Measurements from ENCODE around the gene PPP4R4.

PPP4R4 gene

GRCh38 chr14:94310248-94310647, 136.1 kb downstream of the PPP4R4 start:
- DNase-seq: no peak
- Histone ChIP-seq H3K14ac (ENCODE audit: low read length) (no peak overlapping the region), H3K27me3 (ENCODE audit: insufficient read depth, low read length) (peaks cover 2% of the 10 kb centered on the region), H3K18ac (ENCODE audit: low read length) (no peak overlapping the region), H4K91ac (ENCODE audit: low read depth, low read length) (no peak overlapping the region), H3K4me2 (ENCODE audit: low read length) (no peak overlapping the region), H3K36me3 (ENCODE audit: control insufficient read depth in 1 of 2, insufficient read depth in 2 of 2, low read length in 2 of 2) (no peaks in the 10 kb centered on the region), H3K23ac (ENCODE audit: low read length) (no peak overlapping the region), H2AFZ (ENCODE audit: insufficient read depth, low read length, poor library complexity) (no peak overlapping the region), H3K79me2 (ENCODE audit: control insufficient read depth, insufficient read depth, low read length, poor library complexity) (no peaks in the 10 kb centered on the region), H4K12ac (ENCODE audit: low read depth, low read length) (no peak overlapping the region), H3K27ac (ENCODE audit: low read depth, low read length) (no peak overlapping the region), H3K4me1 (ENCODE audit: control insufficient read depth in 1 of 2, insufficient read depth in 2 of 2, low read length in 2 of 2) (no peaks in the 10 kb centered on the region), H2BK12ac (ENCODE audit: low read length) (no peak overlapping the region), H3K4ac (ENCODE audit: low read depth, low read length) (no peak overlapping the region), H3K9me3 (ENCODE audit: insufficient read depth, low read depth, low read length) (peaks cover 6% of the 10 kb centered on the region), H2BK5ac (ENCODE audit: low read depth, low read length, poor library complexity) (no peak overlapping the region), H4K8ac (ENCODE audit: low read depth, low read length) (no peak overlapping the region), H3K4me3 (ENCODE audit: low read depth, low read length) (no peak overlapping the region), H2BK120ac (ENCODE audit: insufficient read depth, low read length, poor library complexity) (no peak overlapping the region), H3K79me1 (ENCODE audit: low read length) (no peaks in the 10 kb centered on the region), H3K9ac (ENCODE audit: low read length) (no peak overlapping the region), H2AK5ac (ENCODE audit: low read length) (no peak overlapping the region)
- no CpG with 5 or more reads among the region's 3 CpGs for WGBS (ENCODE audit: extremely low coverage, insufficient coverage, insufficient read length)

- peaks cover 2% of the 10 kb centered on the region for H3K27me3 ChIP-seq (ENCODE audit: insufficient read depth, low read length)
- no peak overlapping the region for H3K14ac ChIP-seq (ENCODE audit: low read length)
- H4K12ac ChIP-seq (ENCODE audit: low read depth, low read length): no peak overlapping the region
- H3K9ac ChIP-seq (ENCODE audit: low read length): peak overlapping the region; percentile 26
- H3K36me3 ChIP-seq (ENCODE audit: control insufficient read depth in 1 of 2, insufficient read depth in 2 of 2, low read length in 2 of 2): no peaks in the 10 kb centered on the region
- peaks cover 6% of the 10 kb centered on the region for H3K9me3 ChIP-seq (ENCODE audit: insufficient read depth, low read depth, low read length)
- H3K4me2 ChIP-seq (ENCODE audit: low read length): no peak overlapping the region
- no peak overlapping the region for H3K23ac ChIP-seq (ENCODE audit: low read length)
- H3K4me3 ChIP-seq (ENCODE audit: low read depth, low read length): no peak overlapping the region
- H3K79me2 ChIP-seq (ENCODE audit: control insufficient read depth, insufficient read depth, low read length, poor library complexity): no peaks in the 10 kb centered on the region
- H3K27ac ChIP-seq (ENCODE audit: low read depth, low read length): no peak overlapping the region
- no peaks in the 10 kb centered on the region for H3K79me1 ChIP-seq (ENCODE audit: low read length)
- WGBS (ENCODE audit: extremely low coverage, insufficient coverage, insufficient read length): no CpG with 5 or more reads among the region's 6 CpGs
- H4K8ac ChIP-seq (ENCODE audit: low read depth, low read length): no peak overlapping the region
- H2AFZ ChIP-seq (ENCODE audit: insufficient read depth, low read length, poor library complexity): no peak overlapping the region
- no peak for DNase-seq
- H4K91ac ChIP-seq (ENCODE audit: low read depth, low read length): no peak overlapping the region
- no peak overlapping the region for H2BK120ac ChIP-seq (ENCODE audit: insufficient read depth, low read length, poor library complexity)
- no peak overlapping the region for H3K4ac ChIP-seq (ENCODE audit: low read depth, low read length)
- no peak overlapping the region for H2AK5ac ChIP-seq (ENCODE audit: low read length)
- no peak overlapping the region for H2BK5ac ChIP-seq (ENCODE audit: low read depth, low read length, poor library complexity)
- no peak overlapping the region for H2BK12ac ChIP-seq (ENCODE audit: low read length)
- no peak overlapping the region for H3K18ac ChIP-seq (ENCODE audit: low read length)
- no peaks in the 10 kb centered on the region for H3K4me1 ChIP-seq (ENCODE audit: control insufficient read depth in 1 of 2, insufficient read depth in 2 of 2, low read length in 2 of 2)
Observed at GRCh38 chr14:94312481-94313246, 138.5 kb downstream of the PPP4R4 start.

GRCh38 chr14:94313991-94314655, 140.0 kb downstream of the PPP4R4 start:
- no peak overlapping the region for H3K4ac ChIP-seq (ENCODE audit: low read depth, low read length)

GRCh38 chr14:94314890-94315289, 140.8 kb downstream of the PPP4R4 start:
- no peak overlapping the region for H2BK12ac ChIP-seq (ENCODE audit: low read length)
- H2AK5ac ChIP-seq (ENCODE audit: low read length): no peak overlapping the region
- no peaks in the 10 kb centered on the region for H3K4me1 ChIP-seq (ENCODE audit: control insufficient read depth in 1 of 2, insufficient read depth in 2 of 2, low read length in 2 of 2)
- no peaks in the 10 kb centered on the region for H3K36me3 ChIP-seq (ENCODE audit: control insufficient read depth in 1 of 2, insufficient read depth in 2 of 2, low read length in 2 of 2)
- H3K23ac ChIP-seq (ENCODE audit: low read length): no peak overlapping the region
- H2BK120ac ChIP-seq (ENCODE audit: insufficient read depth, low read length, poor library complexity): no peak overlapping the region
- no peaks in the 10 kb centered on the region for H3K79me1 ChIP-seq (ENCODE audit: low read length)
- H4K12ac ChIP-seq (ENCODE audit: low read depth, low read length): no peak overlapping the region
- H3K4me2 ChIP-seq (ENCODE audit: low read length): no peak overlapping the region
- H3K27me3 ChIP-seq (ENCODE audit: insufficient read depth, low read length): peaks cover 2% of the 10 kb centered on the region
- no peak overlapping the region for H4K8ac ChIP-seq (ENCODE audit: low read depth, low read length)
- peaks cover 3% of the 10 kb centered on the region for H3K9me3 ChIP-seq (ENCODE audit: insufficient read depth, low read depth, low read length)
- no peak overlapping the region for H3K27ac ChIP-seq (ENCODE audit: low read depth, low read length)
- H4K91ac ChIP-seq (ENCODE audit: low read depth, low read length): no peak overlapping the region
- H3K4me3 ChIP-seq (ENCODE audit: low read depth, low read length): no peak overlapping the region
- no peak overlapping the region for H3K4ac ChIP-seq (ENCODE audit: low read depth, low read length)
- H3K18ac ChIP-seq (ENCODE audit: low read length): no peak overlapping the region
- no peak overlapping the region for H2BK5ac ChIP-seq (ENCODE audit: low read depth, low read length, poor library complexity)
- no peak for DNase-seq
- H2AFZ ChIP-seq (ENCODE audit: insufficient read depth, low read length, poor library complexity): no peak overlapping the region
- no peak overlapping the region for H3K9ac ChIP-seq (ENCODE audit: low read length)
- WGBS (ENCODE audit: extremely low coverage, insufficient coverage, insufficient read length): no CpG with 5 or more reads among the region's 2 CpGs
- H3K79me2 ChIP-seq (ENCODE audit: control insufficient read depth, insufficient read depth, low read length, poor library complexity): no peaks in the 10 kb centered on the region
- no peak overlapping the region for H3K14ac ChIP-seq (ENCODE audit: low read length)

More at GRCh38 chr14:94313991-94314655, 140.0 kb downstream of the PPP4R4 start:
- no peak overlapping the region for H2AK5ac ChIP-seq (ENCODE audit: low read length)
- no peak overlapping the region for H2BK120ac ChIP-seq (ENCODE audit: insufficient read depth, low read length, poor library complexity)
- peaks cover 6% of the 10 kb centered on the region for H3K9me3 ChIP-seq (ENCODE audit: insufficient read depth, low read depth, low read length)
- H3K79me2 ChIP-seq (ENCODE audit: control insufficient read depth, insufficient read depth, low read length, poor library complexity): no peaks in the 10 kb centered on the region
- H3K79me1 ChIP-seq (ENCODE audit: low read length): no peaks in the 10 kb centered on the region
- no peak overlapping the region for H4K8ac ChIP-seq (ENCODE audit: low read depth, low read length)
- H2BK5ac ChIP-seq (ENCODE audit: low read depth, low read length, poor library complexity): no peak overlapping the region
- H3K4me2 ChIP-seq (ENCODE audit: low read length): no peak overlapping the region
- no peak overlapping the region for H4K12ac ChIP-seq (ENCODE audit: low read depth, low read length)
- no peak overlapping the region for H2AFZ ChIP-seq (ENCODE audit: insufficient read depth, low read length, poor library complexity)
- no peak overlapping the region for H3K9ac ChIP-seq (ENCODE audit: low read length)
- no peak overlapping the region for H3K27ac ChIP-seq (ENCODE audit: low read depth, low read length)
- no peak overlapping the region for H2BK12ac ChIP-seq (ENCODE audit: low read length)
- no peak overlapping the region for H3K18ac ChIP-seq (ENCODE audit: low read length)
- H3K23ac ChIP-seq (ENCODE audit: low read length): no peak overlapping the region
- no peaks in the 10 kb centered on the region for H3K4me1 ChIP-seq (ENCODE audit: control insufficient read depth in 1 of 2, insufficient read depth in 2 of 2, low read length in 2 of 2)
- H4K91ac ChIP-seq (ENCODE audit: low read depth, low read length): no peak overlapping the region
- H3K14ac ChIP-seq (ENCODE audit: low read length): no peak overlapping the region
- H3K4me3 ChIP-seq (ENCODE audit: low read depth, low read length): no peak overlapping the region
- no peak for DNase-seq
- peaks cover 2% of the 10 kb centered on the region for H3K27me3 ChIP-seq (ENCODE audit: insufficient read depth, low read length)
- no CpG with 5 or more reads among the region's 8 CpGs for WGBS (ENCODE audit: extremely low coverage, insufficient coverage, insufficient read length)
- no peaks in the 10 kb centered on the region for H3K36me3 ChIP-seq (ENCODE audit: control insufficient read depth in 1 of 2, insufficient read depth in 2 of 2, low read length in 2 of 2)
